ENCODE measurements around the gene ADGRG1.

Gene ADGRG1

GRCh38 chr16:57606147-57606846 lies 22.1 kb upstream of the ADGRG1 start:
- peak in 1 of 2 donors; percentile 2 for DNase-seq

- DNase-seq, result peak in 1 of 2 donors; percentile 16
These were observed 21.5 kb upstream of the ADGRG1 start for GRCh38 chr16:57606847-57607501.

GRCh38 chr16:57607676-57608461 lies 20.6 kb upstream of the ADGRG1 start:
- peak in 1 of 2 donors; percentile 11 for DNase-seq

- no peak for DNase-seq
These were observed 19.8 kb upstream of the ADGRG1 start for GRCh38 chr16:57608462-57609113.

GRCh38 chr16:57609541-57610401 lies 18.7 kb upstream of the ADGRG1 start:
- DNase-seq, result peak; percentile 78 to 81

GRCh38 chr16:57610611-57611010 lies 17.8 kb upstream of the ADGRG1 start:
- no peak for DNase-seq

- DNase-seq, result no peak
These were observed 17.2 kb upstream of the ADGRG1 start for GRCh38 chr16:57611181-57611580.

GRCh38 chr16:57611706-57612105 lies 16.7 kb upstream of the ADGRG1 start:
- no peak for DNase-seq

- no peak for DNase-seq
These were observed 15.9 kb upstream of the ADGRG1 start for GRCh38 chr16:57612494-57612893.

- DNase-seq, result no peak
These were observed 14.9 kb upstream of the ADGRG1 start for GRCh38 chr16:57613514-57613913.

GRCh38 chr16:57614536-57614935 lies 13.9 kb upstream of the ADGRG1 start:
- peak; percentile 40 to 53 for DNase-seq

- DNase-seq, result no peak
These were observed 13.5 kb upstream of the ADGRG1 start for GRCh38 chr16:57614944-57615343.

GRCh38 chr16:57615813-57616212 lies 12.6 kb upstream of the ADGRG1 start:
- no peak for DNase-seq

- DNase-seq, result no peak
These were observed 12.2 kb upstream of the ADGRG1 start for GRCh38 chr16:57616241-57616640.

- DNase-seq, result no peak
These were observed 11.6 kb upstream of the ADGRG1 start for GRCh38 chr16:57616876-57617275.

- no peak for DNase-seq
These were observed 10.8 kb upstream of the ADGRG1 start for GRCh38 chr16:57617604-57618111.

GRCh38 chr16:57618296-57619132 lies 9.9 kb upstream of the ADGRG1 start:
- DNase-seq, result no peak

GRCh38 chr16:57619133-57619605 lies 9.3 kb upstream of the ADGRG1 start:
- no peak for DNase-seq

- DNase-seq, result no peak
These were observed 8.7 kb upstream of the ADGRG1 start for GRCh38 chr16:57619606-57620334.

All from stimulated activated CD4-positive, alpha-beta T cell treated with anti-CD3 and anti-CD28 coated beads, Interleukin-2, amount 100 ng/mL, for 24 hours (primary cell).